Activated effector memory CD4-positive, alpha-beta T cell treated with Interleukin-2 at 50 U/mL for 16 hours (primary cell): Measurements from ENCODE around the gene ADGRD1.
"Not testable (repeated sequence)": the region's sequence is repeated elsewhere in the genome, so short reads cannot be mapped to it uniquely, and the experiment has no call there.

Experiments
- DNase-seq: peaks from one replicate; pipeline ENCODE4 v3.0.0-alpha.2; 2020

Gene ADGRD1

GRCh38 chr12:130988261-130988660 lies 34.6 kb downstream of the ADGRD1 start:
- no peak for DNase-seq

DNA sequence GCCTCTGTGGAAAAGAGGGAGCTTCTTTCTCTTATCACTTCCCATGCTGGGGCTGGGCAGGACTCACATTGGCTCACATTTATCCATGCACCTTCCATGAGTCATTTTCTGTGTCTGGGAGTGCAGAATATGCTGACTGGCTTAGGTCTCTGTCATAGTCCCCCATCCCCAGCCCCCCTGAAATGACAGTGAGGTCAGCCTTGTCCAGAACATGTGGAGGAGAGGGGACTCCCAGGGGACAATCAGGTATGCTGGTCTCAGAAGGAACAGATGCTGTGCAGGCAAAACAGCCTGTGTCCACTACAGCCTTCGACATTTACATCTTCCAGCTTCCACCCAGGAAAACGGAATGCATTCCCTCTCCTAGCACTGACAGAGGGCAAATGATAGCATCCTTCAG lies 35.0 kb downstream of the ADGRD1 start:
- DNase-seq = no peak

DNA sequence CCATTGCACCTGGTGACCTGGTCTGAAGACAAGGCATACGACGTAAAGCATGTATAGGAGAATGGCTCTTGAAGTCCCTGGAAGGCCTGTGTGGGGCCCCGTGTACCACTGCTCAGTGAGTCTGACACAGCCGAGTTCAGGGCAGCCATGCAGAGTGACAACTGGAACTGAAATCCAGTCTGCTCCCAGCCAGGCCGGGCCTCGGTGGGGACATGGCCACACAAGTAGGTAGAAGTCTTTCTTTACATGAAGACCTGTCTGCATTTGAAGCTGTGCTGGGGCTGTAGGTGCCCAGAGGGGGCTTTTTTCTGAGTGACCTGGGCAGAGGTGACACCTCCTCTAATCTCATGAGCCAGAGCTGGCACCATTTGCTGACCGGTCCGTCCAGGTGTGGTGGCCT lies 35.7 kb downstream of the ADGRD1 start:
- DNase-seq = no peak

GRCh38 chr12:130990034-130990433 lies 36.3 kb downstream of the ADGRD1 start:
- no peak for DNase-seq

DNA sequence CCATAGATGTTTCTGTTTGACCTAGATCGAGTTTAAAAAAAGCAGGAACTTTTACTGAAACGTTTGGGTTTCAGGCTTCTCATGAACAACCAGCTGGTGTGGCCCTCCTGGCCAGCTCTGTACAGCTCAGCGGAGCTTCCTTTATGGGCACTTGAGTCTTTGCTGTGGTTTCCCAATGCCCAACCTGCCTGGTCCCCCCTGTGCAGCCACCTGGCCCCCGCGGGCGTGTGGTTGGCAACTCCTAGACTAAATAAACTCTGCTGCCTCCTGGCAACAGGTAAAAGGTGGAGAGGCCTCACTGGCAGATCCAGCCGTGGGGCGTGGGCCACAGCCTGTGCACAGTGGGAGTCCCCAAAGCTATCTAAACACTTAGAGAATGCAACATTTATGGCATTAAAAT lies 38.7 kb downstream of the ADGRD1 start:
- no peak for DNase-seq

- no peak for DNase-seq
Measured at GRCh38 chr12:130992979-130993538, 39.4 kb downstream of the ADGRD1 start.

- DNase-seq = no peak
Measured at GRCh38 chr12:130993759-130994670, 40.3 kb downstream of the ADGRD1 start.

- DNase-seq = no peak
Measured at GRCh38 chr12:130994821-130995375, 41.2 kb downstream of the ADGRD1 start.

DNA sequence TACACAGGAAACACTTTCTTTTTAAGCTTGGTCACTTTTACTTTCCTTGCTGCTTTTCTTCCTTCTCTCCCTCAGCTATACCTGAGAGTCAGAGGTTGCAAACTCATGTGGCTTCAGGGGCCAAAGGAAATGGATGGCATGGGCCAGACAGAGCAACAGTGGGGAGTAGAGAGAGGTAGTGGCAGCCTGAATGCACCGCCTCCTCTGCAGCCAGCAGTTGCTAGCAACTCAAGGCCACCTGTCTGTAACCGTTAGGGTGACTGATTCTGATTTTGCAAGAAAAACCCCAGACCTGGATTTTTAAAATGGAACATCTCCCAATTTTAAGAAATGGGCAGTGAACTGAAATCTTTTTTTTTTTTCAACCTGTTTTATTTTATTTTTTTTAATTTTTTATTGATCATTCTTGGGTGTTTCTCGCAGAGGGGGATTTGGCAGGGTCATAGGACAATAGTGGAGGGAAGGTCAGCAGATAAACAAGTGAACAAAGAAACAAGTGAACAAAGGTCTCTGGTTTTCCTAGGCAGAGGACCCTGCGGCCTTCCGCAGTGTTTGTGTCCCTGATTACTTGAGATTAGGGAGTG lies 41.8 kb downstream of the ADGRD1 start:
- not testable (repeated sequence) for DNase-seq

DNA sequence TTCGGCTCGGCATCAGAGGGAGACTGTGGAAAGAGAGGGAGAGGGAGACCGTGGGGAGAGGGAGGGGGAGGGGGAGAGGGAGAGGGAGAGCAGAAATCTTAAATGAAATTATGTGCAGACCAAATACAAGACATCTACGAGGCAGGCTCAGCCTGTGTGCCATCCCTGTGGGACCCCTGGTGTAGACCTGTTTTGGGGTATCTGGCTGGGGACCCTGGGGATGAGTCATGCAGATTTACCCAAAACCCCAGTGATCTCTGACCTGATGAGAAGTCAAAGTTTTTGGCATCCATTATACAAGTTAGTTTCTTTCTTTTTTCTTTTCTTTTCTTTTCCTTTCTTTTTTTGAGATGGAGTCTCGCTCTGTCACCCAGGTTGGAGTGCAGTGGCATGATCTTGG lies 44.4 kb downstream of the ADGRD1 start:
- no peak for DNase-seq

DNA sequence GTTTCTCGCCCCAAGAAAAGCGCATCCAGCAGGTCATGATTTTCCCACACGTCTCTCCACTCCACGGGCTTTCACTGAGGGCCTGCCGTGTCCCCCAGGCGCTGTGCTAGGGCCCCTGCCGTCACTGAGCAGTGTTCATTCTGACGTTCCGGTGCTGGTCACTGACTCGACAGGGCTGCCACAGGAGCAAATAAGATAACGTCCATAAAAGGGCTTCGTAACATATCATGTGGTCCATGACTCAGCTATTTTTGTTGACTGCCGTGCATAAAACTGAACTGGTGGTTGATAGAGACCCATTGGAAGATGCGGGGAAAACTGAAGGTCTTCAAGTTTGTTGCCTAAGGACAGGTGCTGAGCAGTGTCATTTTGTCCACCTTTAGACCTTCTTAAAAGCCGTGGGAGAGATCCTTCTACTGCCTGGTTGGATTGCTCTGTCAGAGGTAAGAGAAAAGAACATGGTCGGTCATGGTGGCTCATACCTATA lies 46.3 kb downstream of the ADGRD1 start:
- DNase-seq = no peak

DNA sequence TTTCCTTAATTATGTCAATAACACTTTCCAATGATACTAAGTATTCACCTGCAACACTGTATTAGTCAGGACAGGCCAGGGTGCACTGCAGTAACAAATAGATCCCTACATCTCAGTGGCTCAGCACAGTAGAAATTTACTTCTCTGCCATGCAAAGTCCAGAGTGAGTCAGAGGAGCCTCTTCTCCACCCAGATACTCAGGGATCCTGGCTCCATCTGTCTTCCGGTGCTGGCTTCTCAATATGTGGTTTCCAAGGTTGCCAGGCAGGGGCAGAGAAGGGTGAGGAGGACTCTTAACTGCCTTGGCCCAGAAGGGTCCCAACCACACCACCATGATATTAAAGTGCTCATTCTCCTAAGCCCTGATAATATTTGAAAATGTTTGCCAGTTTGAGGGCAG lies 47.8 kb downstream of the ADGRD1 start:
- DNase-seq = no peak

DNA sequence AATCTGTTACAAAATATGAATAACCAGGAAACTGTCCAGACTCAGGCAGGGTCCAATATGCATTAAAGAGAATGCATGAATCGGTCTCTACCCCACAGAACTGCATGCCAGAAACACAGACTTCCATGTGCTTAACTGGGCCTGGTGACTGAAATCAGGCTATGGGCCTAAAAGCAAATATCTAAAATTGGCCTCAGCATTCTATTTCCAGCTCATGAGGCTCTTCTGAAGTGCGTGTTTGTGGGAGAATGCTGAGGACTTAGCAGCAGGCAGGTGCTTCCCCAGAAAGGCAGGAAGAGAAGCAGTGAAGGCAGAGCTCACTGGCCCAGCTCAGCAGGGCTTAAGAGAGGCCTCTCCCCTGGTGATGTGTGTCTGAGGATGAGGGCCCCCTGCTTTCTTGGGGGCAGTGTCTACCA lies 48.5 kb downstream of the ADGRD1 start:
- no peak for DNase-seq

DNA sequence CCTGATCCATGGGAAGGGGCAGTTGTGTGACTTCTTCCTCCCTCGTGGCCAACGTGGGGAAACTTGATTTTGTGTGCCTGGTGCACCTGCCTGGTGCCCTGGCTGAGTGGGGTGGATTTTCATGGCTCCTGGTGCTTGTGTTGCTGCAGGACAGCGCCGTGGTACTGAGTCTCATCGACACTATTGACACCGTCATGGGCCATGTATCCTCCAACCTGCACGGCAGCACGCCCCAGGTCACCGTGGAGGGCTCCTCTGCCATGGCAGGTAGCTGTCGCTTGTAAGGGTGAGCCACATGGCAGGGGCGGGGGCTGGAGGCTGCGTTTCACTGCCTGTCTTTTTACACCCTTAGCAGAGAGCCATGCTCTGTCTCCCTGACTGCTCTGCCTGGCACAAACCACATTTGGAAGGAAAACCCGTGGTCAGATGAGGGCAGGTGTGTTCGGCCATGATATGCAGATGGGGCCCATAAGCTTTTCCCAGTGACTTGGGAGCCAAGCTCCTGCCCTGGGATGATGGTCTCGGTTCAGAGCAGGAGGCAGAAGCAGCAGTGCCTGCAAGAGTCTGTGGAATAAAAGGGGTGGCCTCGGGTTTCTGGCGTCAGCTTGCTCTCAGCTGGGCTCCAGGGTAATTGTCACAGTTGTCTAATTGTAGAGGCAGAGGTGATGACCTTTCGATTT lies 49.5 kb downstream of the ADGRD1 start:
- DNase-seq = no peak

- DNase-seq = no peak
Measured at GRCh38 chr12:131003716-131004045, 50.0 kb downstream of the ADGRD1 start.

GRCh38 chr12:131004166-131004565 lies 50.5 kb downstream of the ADGRD1 start:
- no peak for DNase-seq

GRCh38 chr12:131005161-131006035 lies 51.7 kb downstream of the ADGRD1 start:
- no peak for DNase-seq

DNA sequence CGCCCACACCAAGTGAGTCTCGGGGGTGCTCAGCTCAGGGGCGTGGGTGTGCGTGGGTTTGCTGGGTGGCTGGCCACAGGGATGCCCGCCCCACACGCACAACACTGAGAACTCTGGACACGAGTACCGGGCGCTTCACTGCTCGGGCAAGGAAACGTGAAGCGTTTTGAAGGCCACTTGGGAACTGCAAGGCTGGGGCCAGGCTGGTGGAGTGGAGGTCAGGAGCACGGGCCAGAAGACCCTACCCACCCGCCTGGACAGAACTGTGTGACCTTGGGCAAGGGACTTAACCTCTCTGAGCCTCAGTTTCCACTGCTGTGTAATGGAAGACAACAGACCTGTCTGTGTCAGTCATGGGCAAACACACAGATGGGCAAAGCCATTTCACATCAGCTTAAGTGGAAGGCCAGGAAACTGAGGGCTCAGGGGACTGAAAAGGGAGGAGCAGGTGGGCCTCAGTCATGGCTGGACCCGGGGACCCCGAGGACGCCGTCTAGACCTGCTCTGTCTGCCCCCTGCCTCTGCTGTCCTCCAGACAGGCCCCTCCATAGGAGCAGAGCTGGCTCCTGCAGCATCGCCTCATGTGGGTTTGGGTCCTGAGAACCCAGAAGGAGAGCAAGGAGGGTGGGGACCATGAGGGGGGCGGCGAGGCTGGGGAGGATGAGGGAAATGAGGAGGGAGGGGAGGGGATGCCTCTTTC lies 52.5 kb downstream of the ADGRD1 start:
- DNase-seq = no peak

GRCh38 chr12:131007031-131007739 lies 53.5 kb downstream of the ADGRD1 start:
- DNase-seq = no peak

GRCh38 chr12:131007740-131008117 lies 54.0 kb downstream of the ADGRD1 start:
- DNase-seq = no peak
